ENCODE data around the gene DNMT3A. TPM values are rescaled to one million over a fixed set of nuclear protein-coding genes. Genes with fewer than 3 reads are reported as not detected.

The DNMT3A gene
- total and polyA plus RNA-seq, 8 donors = 3.4 to 47.4 (median 15.8) TPM

DNA sequence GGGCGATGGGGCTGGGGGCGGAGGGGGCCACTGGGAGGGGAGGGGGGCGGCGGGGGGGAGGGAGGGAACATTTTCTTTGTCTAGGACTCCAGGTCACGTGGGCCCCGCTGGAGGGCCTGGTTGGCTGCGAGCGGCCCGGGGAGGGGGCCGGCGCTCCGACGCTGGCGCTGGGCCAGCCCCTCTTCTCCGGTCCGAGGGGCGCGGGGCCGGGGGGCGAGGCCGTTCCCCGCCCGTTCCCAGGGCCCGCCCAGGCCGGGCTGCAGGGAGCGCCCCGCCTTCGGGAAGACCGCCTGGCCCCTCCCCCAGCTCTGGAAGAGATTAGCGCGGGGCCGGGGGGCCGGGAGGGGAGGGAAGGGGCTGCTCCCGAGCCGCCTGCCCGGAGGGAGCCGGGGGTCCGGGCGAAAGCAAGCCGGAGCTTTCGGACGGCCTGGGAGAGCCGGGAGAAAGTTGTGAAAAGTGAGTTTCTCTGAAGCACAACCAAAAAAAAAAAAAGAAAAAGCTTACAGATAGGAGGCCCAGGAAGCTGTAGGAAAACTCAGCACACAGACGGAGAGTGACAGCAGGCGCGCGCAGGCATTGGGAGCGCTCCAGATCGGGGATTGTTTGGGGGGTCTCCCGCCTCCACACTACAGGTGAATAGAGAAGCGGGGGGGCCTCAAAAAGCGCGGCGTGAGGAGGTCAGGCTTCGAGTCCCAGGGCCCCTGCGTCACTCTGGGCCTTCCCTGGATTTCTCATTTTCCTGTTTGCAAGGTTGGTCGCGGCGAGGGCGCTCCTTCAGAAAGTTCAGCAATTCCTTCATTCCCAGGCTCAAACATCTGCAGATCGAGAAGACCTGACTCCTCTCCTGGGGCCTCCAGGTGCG lies 89.2 kb downstream of the DNMT3A start:
- Histone ChIP-seq H3K27me3 (no peaks in the 10 kb centered on the region), H3K9me3 (no peaks in the 10 kb centered on the region), H3K36me3 (peaks cover 6 to 28% (median 13%) of the 10 kb centered on the region in 4 donors), H3K27ac (peak overlapping the region; percentile 72 to 90 (median 85)), H3K4me3 (peak overlapping the region; percentile 62 to 71 (median 70)), H3K4me1 (peaks cover 26 to 49% (median 40%) of the 10 kb centered on the region in 4 donors)
- DNase-seq = peak; percentile 61 to 97
- 8 to 18% (median 10%) methylated on average over 32 to 61 of the region's 62 CpGs for WGBS, 5 donors
- TF ChIP-seq POLR2A (IDR thresholded peaks at IDR 0.05) = no peak
- TF ChIP-seq, protein P1, sequence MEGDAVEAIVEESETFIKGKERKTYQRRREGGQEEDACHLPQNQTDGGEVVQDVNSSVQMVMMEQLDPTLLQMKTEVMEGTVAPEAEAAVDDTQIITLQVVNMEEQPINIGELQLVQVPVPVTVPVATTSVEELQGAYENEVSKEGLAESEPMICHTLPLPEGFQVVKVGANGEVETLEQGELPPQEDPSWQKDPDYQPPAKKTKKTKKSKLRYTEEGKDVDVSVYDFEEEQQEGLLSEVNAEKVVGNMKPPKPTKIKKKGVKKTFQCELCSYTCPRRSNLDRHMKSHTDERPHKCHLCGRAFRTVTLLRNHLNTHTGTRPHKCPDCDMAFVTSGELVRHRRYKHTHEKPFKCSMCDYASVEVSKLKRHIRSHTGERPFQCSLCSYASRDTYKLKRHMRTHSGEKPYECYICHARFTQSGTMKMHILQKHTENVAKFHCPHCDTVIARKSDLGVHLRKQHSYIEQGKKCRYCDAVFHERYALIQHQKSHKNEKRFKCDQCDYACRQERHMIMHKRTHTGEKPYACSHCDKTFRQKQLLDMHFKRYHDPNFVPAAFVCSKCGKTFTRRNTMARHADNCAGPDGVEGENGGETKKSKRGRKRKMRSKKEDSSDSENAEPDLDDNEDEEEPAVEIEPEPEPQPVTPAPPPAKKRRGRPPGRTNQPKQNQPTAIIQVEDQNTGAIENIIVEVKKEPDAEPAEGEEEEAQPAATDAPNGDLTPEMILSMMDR (IDR thresholded peaks at IDR 0.05) = no peak
- TF ChIP-seq POLR2AphosphoS5 (IDR thresholded peaks at IDR 0.05) = no peak
- TF ChIP-seq EP300 (IDR thresholded peaks at IDR 0.05) = no peak
- intact Hi-C loops (cut with DNase I; ENCODE audit: low total_unique reads) = no loop called here

DNA sequence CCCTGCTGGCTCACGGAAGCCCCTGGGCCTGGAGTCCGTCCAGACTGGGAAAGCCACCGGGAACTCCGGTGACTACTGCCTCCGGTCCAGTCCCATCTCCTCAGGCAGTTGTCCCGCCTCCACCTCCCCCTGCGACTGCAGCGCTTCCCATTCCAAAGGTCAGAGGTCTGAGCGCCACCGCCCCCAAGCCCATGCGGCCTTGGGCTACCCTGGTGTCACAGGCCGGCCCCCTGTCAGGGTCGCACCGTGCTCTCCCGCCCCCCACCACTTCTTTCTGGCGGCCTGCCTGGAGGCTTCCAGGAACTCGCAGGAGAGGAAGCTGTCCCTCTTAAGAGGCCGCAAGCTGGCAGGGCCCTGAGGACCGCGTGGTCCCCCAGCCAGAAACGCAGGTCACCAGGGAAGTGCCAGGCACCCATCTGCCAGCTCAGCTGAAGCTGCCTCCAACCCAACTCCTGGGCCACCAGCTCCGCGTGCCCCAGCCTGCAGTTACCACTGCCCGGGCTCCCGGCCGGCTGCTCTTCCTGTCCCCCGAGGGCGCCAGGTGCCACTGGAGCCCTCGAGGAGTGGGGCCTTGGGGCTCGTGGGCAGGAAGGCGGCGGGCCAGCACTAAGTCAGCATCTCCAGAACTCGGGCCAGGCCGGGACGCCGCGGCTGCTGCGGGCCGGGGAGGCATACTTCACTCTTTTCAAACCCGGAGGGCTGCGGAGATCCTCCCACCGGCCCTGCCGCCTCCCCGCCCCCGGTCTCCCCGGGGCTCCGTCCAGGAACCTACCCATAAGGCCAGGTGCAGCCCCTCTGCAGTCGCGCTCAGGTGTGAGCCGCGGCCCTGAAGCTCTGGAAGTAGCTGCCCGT lies 90.1 kb downstream of the DNMT3A start:
- peak; percentile 46 to 84 for DNase-seq
- Histone ChIP-seq H3K27me3 (no peaks in the 10 kb centered on the region), H3K4me3 (peak overlapping the region; percentile 62 to 71 (median 70)), H3K27ac (peak overlapping the region; percentile 65 to 90 (median 85)), H3K9me3 (no peaks in the 10 kb centered on the region), H3K36me3 (peaks cover 15 to 37% (median 22%) of the 10 kb centered on the region in 4 donors), H3K4me1 (peaks cover 17 to 41% (median 33%) of the 10 kb centered on the region in 4 donors)
- intact Hi-C loops (cut with DNase I; ENCODE audit: low total_unique reads) = no loop called here
- 2 to 5% (median 3%) methylated on average over 16 to 52 of the region's 52 CpGs for WGBS, 5 donors
- TF ChIP-seq POLR2AphosphoS5 (IDR thresholded peaks at IDR 0.05) (no peak), POLR2A (IDR thresholded peaks at IDR 0.05) (no peak), EP300 (IDR thresholded peaks at IDR 0.05) (no peak)
- TF ChIP-seq, protein P1 (IDR thresholded peaks at IDR 0.05) = no peak

DNA sequence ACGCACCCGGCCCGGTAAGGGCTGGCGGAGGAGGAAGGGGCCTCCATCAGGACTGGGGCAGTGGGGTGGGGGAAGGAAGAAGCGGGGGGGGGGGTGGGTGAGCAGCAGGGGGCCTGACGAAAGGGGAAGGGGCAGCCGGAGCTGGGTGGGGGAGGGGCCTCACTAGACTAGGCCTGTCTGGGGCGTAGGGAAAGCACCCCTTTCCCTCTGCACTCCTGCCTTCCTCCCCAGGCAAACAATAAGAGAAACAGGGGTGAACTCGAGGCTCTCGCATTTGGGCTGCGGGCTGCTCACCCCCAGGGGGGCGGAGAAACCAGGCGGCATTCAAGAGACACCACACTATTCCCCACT lies 90.7 kb downstream of the DNMT3A start:
- Histone ChIP-seq H3K9me3 (no peaks in the 10 kb centered on the region), H3K4me1 (peaks cover 15 to 37% (median 30%) of the 10 kb centered on the region in 4 donors), H3K4me3 (peak overlapping the region; percentile 62 to 71 (median 70)), H3K36me3 (peaks cover 21 to 40% (median 28%) of the 10 kb centered on the region in 4 donors), H3K27ac (peak overlapping the region; percentile 65 to 90 (median 85)), H3K27me3 (no peaks in the 10 kb centered on the region)
- no peak for DNase-seq
- intact Hi-C loops (cut with DNase I; ENCODE audit: low total_unique reads) = no loop called here
- 24 to 46% (median 34%) methylated on average over 10 to 13 of the region's 13 CpGs for WGBS, 5 donors
- no peak for TF ChIP-seq POLR2AphosphoS5 (IDR thresholded peaks at IDR 0.05)
- TF ChIP-seq EP300 (IDR thresholded peaks at IDR 0.05) = no peak
- TF ChIP-seq, protein P1 (IDR thresholded peaks at IDR 0.05) = no peak
- no peak for TF ChIP-seq POLR2A (IDR thresholded peaks at IDR 0.05)

Measured in stomach (tissue), 9 donors.